Lung (tissue), 12 donors: ENCODE results near the gene NAXE. TPM values are rescaled to one million over a fixed set of nuclear protein-coding genes. Genes with fewer than 3 reads are reported as not detected.
"Not testable (repeated sequence)": the region's sequence is repeated elsewhere in the genome, so short reads cannot be mapped to it uniquely, and the experiment has no call there.

Source experiments
- ATAC-seq: fragments of 200-7000 bp; cut with Tn5 transposase; one replicate; pipeline ENCODE4 v1.9.1; 2020; ENCODE audit warnings: moderate number of reproducible peaks; ENCODE audit not compliant: insufficient read depth, low FRiP score
- DNase-seq, 3 donors: peaks; one replicate each; pipeline ENCODE4 v3.0.0-alpha.2; 2013 to 2017
- H3K27ac ChIP-seq, 2 donors: one replicate each; pipeline ENCODE4 v1.5.1; 2013; ENCODE audit warnings: mild to moderate bottlenecking in 2 of 2, moderate library complexity in 2 of 2, control low read depth in 1 of 2, inconsistent platforms in 1 of 2, low read depth in 1 of 2, low read length in 1 of 2
- H3K27me3 ChIP-seq, 3 donors: one replicate each; pipeline ENCODE4 v1.5.1; 2013; ENCODE audit warnings: low read length in 2 of 3; ENCODE audit not compliant: control insufficient read depth in 3 of 3, insufficient read depth in 3 of 3
- H3K36me3 ChIP-seq, 4 donors: one replicate each; pipeline ENCODE4 v1.5.1; 2013; ENCODE audit warnings: low read length in 4 of 4, mild to moderate bottlenecking in 1 of 4, moderate library complexity in 1 of 4; ENCODE audit not compliant: control insufficient read depth in 4 of 4, insufficient read depth in 4 of 4
- H3K4me1 ChIP-seq, 5 donors: one replicate each; pipeline ENCODE4 v1.5.1; 2013; ENCODE audit warnings: low read length in 5 of 5, mild to moderate bottlenecking in 2 of 5, moderate library complexity in 1 of 5; ENCODE audit not compliant: control insufficient read depth in 5 of 5, insufficient read depth in 5 of 5
- H3K4me3 ChIP-seq: one replicate; pipeline ENCODE4 v1.5.1; 2013; ENCODE audit warnings: mild to moderate bottlenecking, control low read depth, moderate library complexity
- H3K9ac ChIP-seq, 2 donors: one replicate each; pipeline ENCODE4 v1.5.1; 2013; ENCODE audit warnings: low read length in 2 of 2, control low read depth in 1 of 2; ENCODE audit not compliant: insufficient read depth in 1 of 2
- H3K9me3 ChIP-seq, 4 donors: one replicate each; pipeline ENCODE4 v1.5.1; 2013; ENCODE audit warnings: low read length in 3 of 4, mild to moderate bottlenecking in 1 of 4, moderate library complexity in 1 of 4; ENCODE audit not compliant: control insufficient read depth in 4 of 4, insufficient read depth in 3 of 4
- CTCF ChIP-seq: IDR thresholded peaks from 2 replicates; pipeline ENCODE4 v1.5.1; 2012; ENCODE audit warnings: mild to moderate bottlenecking; ENCODE audit errors: control extremely low read depth, extremely low read depth
- WGBS, 2 donors: extraction: QIAGEN DNeasy Blood & Tissue Kit; methylation state at CpG; one replicate each; pipeline ENCODE4 v1.1.7; 2013; 5-methylcytosine and 5-hydroxymethylcytosine counted together
- polyA plus RNA-seq, 2 donors: library from polyadenylated mRNA; stranded (reverse); fragments of 200-250 nt; gene quantifications; one replicate each; pipeline ENCODE4 v1.2.1, GENCODE V29; 2013
- total RNA-seq, 2 donors: library from RNA; depleted of rRNA in 1 of 2; stranded (reverse); fragments of >200 nt in 1 of 2; gene quantifications; one replicate each; pipeline ENCODE4 v1.2.1, GENCODE V29; 2014 to 2021
- donor health status: control.
- donor health status: control.
- donor health status: Bipolar disorder and iron deficiency.
- donor health status: healthy.
- donor health status: DM: yes; HTN: yes; CAD: no.

NAXE gene
- total and polyA plus RNA-seq, 4 donors = 38.1 to 95.8 (median 78.8) TPM

GRCh38 chr1:156552518-156552917 is 39.1 kb upstream of the NAXE start:
- H3K4me1 ChIP-seq = no peaks in the 10 kb centered on the region
- no peak overlapping the region for H3K27ac ChIP-seq
- no peaks in the 10 kb centered on the region for H3K27me3 ChIP-seq
- TF ChIP-seq CTCF = no peak
- DNase-seq (no peak), ATAC-seq (no peak)
- no peak overlapping the region for H3K4me3 ChIP-seq
- H3K9me3 ChIP-seq = no peaks in the 10 kb centered on the region
- H3K9ac ChIP-seq = no peak overlapping the region
- 75 to 76% methylated on average over 5 of the region's 5 CpGs for WGBS, 2 donors
- H3K36me3 ChIP-seq = peaks cover 0 to 13% (median 0%) of the 10 kb centered on the region in 4 donors

GRCh38 chr1:156552937-156553336 is 38.6 kb upstream of the NAXE start:
- H3K4me3 ChIP-seq, H3K9me3 ChIP-seq, H3K4me1 ChIP-seq, ATAC-seq, DNase-seq, H3K9ac ChIP-seq, H3K27ac ChIP-seq, H3K27me3 ChIP-seq: not testable (repeated sequence)
- WGBS, 2 donors = 21 to 65% methylated on average over 4 of the region's 4 CpGs
- peaks cover 0 to 13% (median 0%) of the 10 kb centered on the region in 4 donors for H3K36me3 ChIP-seq

- no peak overlapping the region for H3K27ac ChIP-seq
- no peak for ATAC-seq
- WGBS, 2 donors = 88 to 90% methylated on average over 6 of the region's 6 CpGs
These were observed 37.6 kb upstream of the NAXE start for GRCh38 chr1:156553860-156554485.

GRCh38 chr1:156554971-156555370 is 36.6 kb upstream of the NAXE start:
- DNase-seq (no peak), ATAC-seq (no peak)
- TF ChIP-seq CTCF = no peak
- no peaks in the 10 kb centered on the region for H3K4me1 ChIP-seq
- H3K9me3 ChIP-seq = no peaks in the 10 kb centered on the region
- no peak overlapping the region for H3K4me3 ChIP-seq
- WGBS, 2 donors = 67 to 75% methylated on average over 8 of the region's 8 CpGs
- H3K27ac ChIP-seq = no peak overlapping the region
- no peaks in the 10 kb centered on the region for H3K27me3 ChIP-seq
- H3K9ac ChIP-seq = no peak overlapping the region
- peaks cover 0 to 8% (median 0%) of the 10 kb centered on the region in 4 donors for H3K36me3 ChIP-seq

More at GRCh38 chr1:156553860-156554485, 37.6 kb upstream of the NAXE start:
- Histone ChIP-seq H3K9me3 (no peaks in the 10 kb centered on the region), H3K36me3 (peaks cover 0 to 8% (median 0%) of the 10 kb centered on the region in 4 donors), H3K4me1 (no peaks in the 10 kb centered on the region), H3K9ac (peak overlapping the region in 1 of 2 donors; percentile 23), H3K4me3 (no peak overlapping the region), H3K27me3 (no peaks in the 10 kb centered on the region)
- no peak for DNase-seq
- no peak for TF ChIP-seq CTCF
